ENCODE measurements around the gene PIP4K2B.
"Not testable (repeated sequence)": the region's sequence is repeated elsewhere in the genome, so short reads cannot be mapped to it uniquely, and the experiment has no call there.

PIP4K2B gene

GRCh38 chr17:38729368-38729885 is 69.9 kb downstream of the PIP4K2B start:
- DNase-seq (ENCODE audit: low spot score) = no peak

- no peak for DNase-seq (ENCODE audit: low spot score)
Observed at GRCh38 chr17:38728290-38728831, 71.0 kb downstream of the PIP4K2B start.

- no peak for DNase-seq (ENCODE audit: low spot score)
Observed at GRCh38 chr17:38727736-38728135, 71.6 kb downstream of the PIP4K2B start.

GRCh38 chr17:38726145-38726544 is 73.2 kb downstream of the PIP4K2B start:
- not testable (repeated sequence) for DNase-seq (ENCODE audit: low spot score)

GRCh38 chr17:38725066-38725465 is 74.3 kb downstream of the PIP4K2B start:
- DNase-seq (ENCODE audit: low spot score) = no peak

GRCh38 chr17:38724337-38724988 is 74.9 kb downstream of the PIP4K2B start:
- no peak for DNase-seq (ENCODE audit: low spot score)

GRCh38 chr17:38721802-38722201 is 77.6 kb downstream of the PIP4K2B start:
- no peak for DNase-seq (ENCODE audit: low spot score)

GRCh38 chr17:38720941-38721340 is 78.4 kb downstream of the PIP4K2B start:
- DNase-seq (ENCODE audit: low spot score) = no peak

- no peak for DNase-seq (ENCODE audit: low spot score)
Observed at GRCh38 chr17:38719943-38720641, 79.3 kb downstream of the PIP4K2B start.

GRCh38 chr17:38719289-38719942 is 79.9 kb downstream of the PIP4K2B start:
- DNase-seq (ENCODE audit: low spot score) = no peak

GRCh38 chr17:38717139-38717745 is 82.1 kb downstream of the PIP4K2B start:
- DNase-seq (ENCODE audit: low spot score) = no peak

GRCh38 chr17:38716368-38717005 is 82.9 kb downstream of the PIP4K2B start:
- DNase-seq (ENCODE audit: low spot score) = no peak

Measured in RKO (cell line).